KOPT-K1 (cell line): ENCODE results near the gene KDELR3.
"Not testable (repeated sequence)": the region's sequence is repeated elsewhere in the genome, so short reads cannot be mapped to it uniquely, and the experiment has no call there.

Source experiments
- H3K27ac ChIP-seq: fragments of 200-600 bp; sonication (generic); 2 replicates; pipeline ENCODE4 v1.5.1; 2016; ENCODE audit warnings: antibody characterized with exemption, mild to moderate bottlenecking, low read depth, low read length; ENCODE audit not compliant: poor library complexity, severe bottlenecking
- H3K36me3 ChIP-seq: fragments of 200-600 bp; sonication (generic); 2 replicates; pipeline ENCODE4 v1.5.1; 2017; ENCODE audit warnings: antibody characterized with exemption, mild to moderate bottlenecking, low read length, moderate library complexity; ENCODE audit not compliant: insufficient read depth
- H3K9me3 ChIP-seq: fragments of 200-600 bp; sonication (generic); 2 replicates; pipeline ENCODE4 v1.5.1; 2017; ENCODE audit warnings: antibody characterized with exemption, low read length, mild to moderate bottlenecking; ENCODE audit not compliant: insufficient read depth, poor library complexity, severe bottlenecking

KDELR3 gene

GRCh38 chr22:38460426-38460840, 7.5 kb upstream of the KDELR3 start:
- no peaks in the 10 kb centered on the region for H3K36me3 ChIP-seq
- H3K27ac ChIP-seq: no peak overlapping the region
- no peaks in the 10 kb centered on the region for H3K9me3 ChIP-seq

GRCh38 chr22:38461057-38461413, 6.9 kb upstream of the KDELR3 start:
- Histone ChIP-seq H3K27ac (no peak overlapping the region), H3K36me3 (no peaks in the 10 kb centered on the region), H3K9me3 (no peaks in the 10 kb centered on the region)

- Histone ChIP-seq H3K36me3 (no peaks in the 10 kb centered on the region), H3K9me3 (no peaks in the 10 kb centered on the region), H3K27ac (no peak overlapping the region)
Observed at GRCh38 chr22:38461414-38462081, 6.3 kb upstream of the KDELR3 start.

- H3K36me3 ChIP-seq: no peaks in the 10 kb centered on the region
- H3K27ac ChIP-seq: no peak overlapping the region
- H3K9me3 ChIP-seq: no peaks in the 10 kb centered on the region
Observed at GRCh38 chr22:38462960-38463784, 4.7 kb upstream of the KDELR3 start.

- Histone ChIP-seq H3K27ac (no peak overlapping the region), H3K9me3 (no peaks in the 10 kb centered on the region), H3K36me3 (no peaks in the 10 kb centered on the region)
Observed at GRCh38 chr22:38464992-38465672, 2.8 kb upstream of the KDELR3 start.

- Histone ChIP-seq H3K36me3 (no peaks in the 10 kb centered on the region), H3K27ac (no peak overlapping the region), H3K9me3 (no peaks in the 10 kb centered on the region)
Observed at GRCh38 chr22:38465673-38466490, 2.0 kb upstream of the KDELR3 start.

- no peak overlapping the region for H3K27ac ChIP-seq
- H3K36me3 ChIP-seq: no peaks in the 10 kb centered on the region
- no peaks in the 10 kb centered on the region for H3K9me3 ChIP-seq
Observed at GRCh38 chr22:38467438-38467903, 425 bp upstream of the KDELR3 start.

GRCh38 chr22:38468443-38469305, 778 bp downstream of the KDELR3 start:
- H3K9me3 ChIP-seq: no peaks in the 10 kb centered on the region
- no peaks in the 10 kb centered on the region for H3K36me3 ChIP-seq
- H3K27ac ChIP-seq: no peak overlapping the region

GRCh38 chr22:38469306-38469781, 1.4 kb downstream of the KDELR3 start:
- Histone ChIP-seq H3K27ac (no peak overlapping the region), H3K36me3 (no peaks in the 10 kb centered on the region), H3K9me3 (no peaks in the 10 kb centered on the region)

- not testable (repeated sequence) for H3K9me3 ChIP-seq, H3K36me3 ChIP-seq, H3K27ac ChIP-seq
Observed at GRCh38 chr22:38470179-38470578, 2.3 kb downstream of the KDELR3 start.

- no peaks in the 10 kb centered on the region for H3K9me3 ChIP-seq
- no peaks in the 10 kb centered on the region for H3K36me3 ChIP-seq
- H3K27ac ChIP-seq: no peak overlapping the region
Observed at GRCh38 chr22:38471237-38471636, 3.3 kb downstream of the KDELR3 start.

- Histone ChIP-seq H3K36me3 (0 out of 2 replicates have a peak, but pooled peaks cover 2% of the 10 kb centered on the region), H3K9me3 (no peaks in the 10 kb centered on the region), H3K27ac (no peak overlapping the region)
Observed at GRCh38 chr22:38474003-38474607, 6.2 kb downstream of the KDELR3 start.

GRCh38 chr22:38477585-38477984, 9.7 kb downstream of the KDELR3 start:
- Histone ChIP-seq H3K27ac (no peak overlapping the region), H3K36me3 (peaks cover 35% of the 10 kb centered on the region), H3K9me3 (no peaks in the 10 kb centered on the region)
